NCI-H446 treated with DMSO at 0.1 percent for 48 hours (cell line): ENCODE results near the gene TMEM184B.

Experiments
- DNase-seq: peaks from one replicate; lab custom pipeline; 2025; lab: John Stamatoyannopoulos, UW

TMEM184B gene

DNA sequence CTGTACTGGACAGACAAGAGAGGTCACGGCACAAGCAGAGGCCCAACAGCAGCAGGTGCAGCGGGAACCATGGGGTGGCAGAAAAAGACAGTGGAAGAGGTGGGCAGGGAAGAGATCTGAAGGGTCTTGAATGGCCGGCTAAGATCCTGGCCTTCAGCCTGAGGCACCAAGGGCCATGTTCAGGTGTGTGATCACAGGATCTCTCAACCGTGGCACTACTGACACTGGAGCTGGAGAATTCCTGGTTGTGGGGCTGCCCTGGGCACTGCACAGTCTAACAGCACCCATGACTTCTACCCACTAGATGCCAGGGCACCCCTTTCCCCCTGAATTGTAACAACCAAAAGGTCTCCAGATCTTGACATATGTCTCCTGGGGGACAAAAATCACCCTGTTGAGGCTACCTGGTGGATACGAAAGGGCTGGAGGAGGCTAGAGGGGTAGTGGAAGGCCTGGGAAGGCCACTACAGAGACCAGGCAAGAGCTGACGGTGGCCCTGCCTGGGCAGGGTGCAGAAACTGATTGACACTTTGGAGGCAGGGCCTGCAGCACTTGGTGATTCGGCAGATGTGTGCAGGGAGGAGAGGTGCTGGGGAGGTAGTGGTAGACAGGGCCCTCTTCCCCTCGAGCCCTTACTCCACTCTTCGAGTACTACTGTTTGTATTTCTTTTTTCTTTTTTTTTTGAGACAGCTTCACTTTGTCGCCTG, 36.1 kb upstream of the TMEM184B start:
- DNase-seq, result no peak

- no peak for DNase-seq
These were observed 33.0 kb upstream of the TMEM184B start for GRCh38 chr22:38305471-38306448.

DNA sequence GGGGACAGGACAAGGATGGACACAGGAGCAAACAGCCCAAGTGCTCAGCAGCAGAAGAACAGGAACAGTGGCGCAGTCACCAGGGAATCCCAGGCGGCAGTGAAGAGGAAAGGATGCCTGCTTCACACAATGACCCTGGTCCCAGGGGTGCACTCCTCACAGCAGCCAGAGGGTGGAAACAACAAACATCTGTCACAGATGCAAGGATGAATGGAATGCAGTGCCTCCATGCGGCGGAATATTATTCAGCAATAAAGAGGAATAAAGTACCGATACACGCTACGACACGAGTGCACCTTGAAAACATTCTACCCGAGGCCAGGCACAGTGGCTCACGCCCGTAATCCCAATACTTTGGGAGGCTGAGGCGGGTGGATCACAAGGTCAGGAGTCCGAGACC, 31.7 kb upstream of the TMEM184B start:
- DNase-seq, result no peak

- no peak for DNase-seq
These were observed 31.2 kb upstream of the TMEM184B start for GRCh38 chr22:38303974-38304373.

DNA sequence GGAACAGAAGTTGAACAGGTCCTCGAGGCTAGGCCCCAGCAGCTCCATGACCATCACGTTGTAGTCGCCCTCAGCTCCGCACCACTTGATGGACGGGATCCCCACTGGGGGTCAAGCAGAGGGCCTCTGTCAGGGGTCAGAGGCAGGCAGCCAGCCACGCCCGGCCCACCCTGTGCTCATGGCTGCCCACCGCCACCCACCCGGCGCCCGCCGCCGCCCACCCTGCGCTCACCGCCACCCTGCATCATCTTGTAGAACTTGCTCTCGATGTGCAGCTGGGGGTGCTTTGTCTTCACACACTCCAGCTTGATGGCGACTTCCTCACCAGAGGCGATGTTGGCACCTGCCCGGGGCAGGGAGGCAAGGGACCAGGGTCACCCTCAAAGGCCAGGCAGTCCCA, 30.1 kb upstream of the TMEM184B start:
- DNase-seq, result no peak

GRCh38 chr22:38300946-38301345, 28.1 kb upstream of the TMEM184B start:
- no peak for DNase-seq

- no peak for DNase-seq
These were observed 27.6 kb upstream of the TMEM184B start for GRCh38 chr22:38300197-38300945.

- no peak for DNase-seq
These were observed 26.9 kb upstream of the TMEM184B start for GRCh38 chr22:38299770-38300102.

GRCh38 chr22:38298312-38299005, 25.6 kb upstream of the TMEM184B start:
- no peak for DNase-seq

DNA sequence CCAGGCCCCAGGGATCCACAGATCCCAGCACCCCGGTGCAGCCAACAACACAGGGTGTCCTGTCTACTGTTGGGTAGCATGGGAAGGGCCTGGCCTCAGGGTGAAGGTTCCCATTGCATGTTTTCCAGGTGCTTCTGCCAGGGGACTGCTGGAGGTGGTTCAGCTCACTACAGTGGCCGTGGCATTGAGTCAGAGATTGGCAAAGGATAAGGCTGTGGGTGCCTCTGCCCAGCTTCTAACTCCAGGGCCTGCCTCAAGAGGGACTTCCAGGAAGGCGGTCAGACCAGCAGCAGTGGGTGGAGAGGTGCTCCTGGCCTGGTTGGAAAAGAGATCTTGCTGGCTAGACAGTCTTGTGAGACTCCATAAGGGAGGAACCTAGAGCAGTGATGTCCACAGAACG, 23.6 kb upstream of the TMEM184B start:
- DNase-seq, result no peak

DNA sequence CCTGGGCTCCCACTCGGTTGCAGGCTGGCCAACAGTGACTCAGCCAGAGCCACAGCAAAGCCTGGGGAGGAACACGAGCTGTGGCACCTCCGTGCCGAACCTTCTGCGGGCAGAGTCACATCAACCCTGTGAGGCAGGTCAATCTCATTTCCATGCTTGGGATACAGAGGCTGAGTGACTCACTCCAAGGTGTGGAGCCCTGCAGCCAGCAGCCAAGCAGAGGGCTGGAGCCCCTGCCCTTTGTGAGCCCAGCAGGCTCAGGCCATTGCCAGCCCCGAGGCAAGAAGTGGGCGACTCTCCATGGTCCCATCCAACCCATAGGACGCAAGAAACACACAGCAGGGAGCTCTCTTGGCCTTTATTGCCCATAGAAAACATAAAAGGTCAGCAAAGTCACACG, 23.1 kb upstream of the TMEM184B start:
- no peak for DNase-seq

GRCh38 chr22:38295339-38295738, 22.5 kb upstream of the TMEM184B start:
- no peak for DNase-seq

- DNase-seq, result no peak
These were observed 21.4 kb upstream of the TMEM184B start for GRCh38 chr22:38294193-38294592.

GRCh38 chr22:38292694-38293093, 19.9 kb upstream of the TMEM184B start:
- no peak for DNase-seq

DNA sequence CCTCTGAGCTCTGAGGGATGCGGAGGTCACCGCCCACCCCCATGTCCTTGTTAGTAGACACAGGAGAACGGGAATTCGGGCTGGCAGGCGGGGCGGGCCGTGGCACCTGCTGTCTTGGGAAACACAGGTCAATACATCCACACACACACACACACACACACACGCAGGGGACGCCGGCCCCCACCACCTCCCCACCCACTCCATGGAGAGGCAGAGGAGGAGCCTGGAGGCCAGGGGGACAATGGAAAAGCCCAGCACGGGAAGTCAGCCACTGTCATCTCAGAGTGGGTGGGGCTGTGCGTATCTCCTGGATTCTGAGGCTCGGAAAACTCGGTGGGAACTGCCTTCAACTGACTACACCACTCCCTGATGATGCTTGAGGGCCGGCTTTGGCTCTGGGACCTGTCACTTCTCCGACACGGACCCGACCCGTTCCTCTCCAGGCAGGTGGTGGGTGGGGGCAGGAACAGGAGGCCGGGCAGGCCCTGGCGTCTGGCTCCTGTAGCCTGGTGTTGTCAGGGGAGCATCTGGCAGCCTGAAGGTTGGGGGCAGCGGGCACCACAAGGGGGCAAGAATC, 18.5 kb upstream of the TMEM184B start:
- DNase-seq, result no peak

DNA sequence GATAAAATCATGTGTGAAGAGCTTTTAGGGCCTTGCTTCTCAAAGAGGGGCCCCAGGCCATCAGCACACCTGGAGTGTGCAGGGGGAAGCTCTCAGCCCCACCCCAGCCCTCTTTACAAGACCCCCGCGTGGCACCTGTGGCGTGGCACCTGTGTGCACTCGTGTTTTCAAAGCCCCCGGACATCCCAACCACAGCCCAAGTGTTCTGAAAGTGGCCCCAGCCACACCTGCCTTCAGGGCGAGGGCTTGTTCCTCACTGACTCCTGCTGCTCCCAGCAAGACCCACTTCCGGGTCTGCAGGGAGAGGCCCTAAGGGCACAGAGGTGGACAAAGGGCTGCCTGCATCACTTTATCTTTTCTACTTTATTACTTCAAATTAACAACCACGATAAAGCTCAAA, 17.5 kb upstream of the TMEM184B start:
- DNase-seq, result no peak

GRCh38 chr22:38289583-38290082, 16.8 kb upstream of the TMEM184B start:
- DNase-seq, result no peak

GRCh38 chr22:38286915-38287669, 14.3 kb upstream of the TMEM184B start:
- DNase-seq, result no peak

GRCh38 chr22:38285018-38285417, 12.2 kb upstream of the TMEM184B start:
- DNase-seq, result no peak

GRCh38 chr22:38284042-38284402, 11.2 kb upstream of the TMEM184B start:
- DNase-seq, result no peak

DNA sequence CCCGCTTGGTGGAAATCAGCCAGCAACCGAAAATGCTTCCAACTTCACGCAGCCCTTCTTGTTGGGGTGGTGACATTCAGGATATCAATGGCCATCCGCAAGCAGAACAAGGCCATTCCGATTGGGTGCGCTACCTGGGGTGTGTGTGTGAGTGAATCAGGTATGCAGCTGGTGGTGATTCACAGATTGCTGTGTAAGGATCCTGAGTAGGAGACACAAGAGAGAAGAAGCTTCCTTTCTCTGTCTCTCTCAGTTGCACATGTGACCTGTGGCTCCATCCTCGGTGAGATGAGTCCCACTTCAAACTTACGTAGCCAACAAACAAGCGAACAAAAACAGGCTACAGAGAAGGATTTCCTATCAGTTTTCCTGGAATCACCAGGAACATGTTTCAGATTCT, 9.6 kb upstream of the TMEM184B start:
- no peak for DNase-seq
